HepG2 (cell line): ENCODE results near the gene SOST.

ENCODE experiments used
- AKAP8 ChIP-seq: sonication (generic); formaldehyde crosslinking; IDR thresholded peaks from 2 replicates; pipeline ENCODE4 v1.5.1; 2020; ENCODE audit warnings: mild to moderate bottlenecking, missing genetic modification reagents
- DNMT1 ChIP-seq: sonication (generic); formaldehyde crosslinking; IDR thresholded peaks from 2 replicates; pipeline ENCODE4 v1.5.1; 2020; ENCODE audit warnings: mild to moderate bottlenecking, missing genetic modification reagents
- GABPA ChIP-seq, 2 experiments: IDR thresholded peaks; 2 replicates each; pipeline ENCODE4 v1.6.1; 2011 to 2016; ENCODE audit warnings: low read depth in 2 of 2, low read length in 1 of 2, missing biosample characterization in 1 of 2, missing genetic modification characterization in 1 of 2
- GPN1 ChIP-seq: sonication (generic); formaldehyde crosslinking; IDR thresholded peaks from 2 replicates; pipeline ENCODE4 v1.5.1; 2020; ENCODE audit warnings: missing genetic modification reagents, borderline replicate concordance
- IRF2 ChIP-seq: IDR thresholded peaks from 2 replicates; pipeline ENCODE4 v1.6.1; 2018; ENCODE audit warnings: missing genetic modification reagents, missing compliant biosample characterization
- POLR2AphosphoS5 ChIP-seq: IDR thresholded peaks from 2 replicates; pipeline ENCODE4 v1.6.1; 2012; ENCODE audit warnings: low read depth, low read length
- ZSCAN12 ChIP-seq: sonication (generic); formaldehyde crosslinking; IDR thresholded peaks from 2 replicates; pipeline ENCODE4 v1.9.0; 2021; ENCODE audit warnings: mild to moderate bottlenecking, missing genetic modification reagents

- no peak for TF ChIP-seq AKAP8 (CRISPR knock-in tag)
- no peak for TF ChIP-seq IRF2 (CRISPR knock-in tag)
- TF ChIP-seq GABPA (IDR thresholded peaks at IDR 0.05; ENCODE audit: low read depth, low read length): no peak
- no peak for TF ChIP-seq GABPA (CRISPR knock-in tag; IDR thresholded peaks at IDR 0.05; ENCODE audit: low read depth)
- no peak for TF ChIP-seq GPN1 (CRISPR knock-in tag)
- no peak for TF ChIP-seq POLR2AphosphoS5
- no peak for TF ChIP-seq DNMT1 (CRISPR knock-in tag)
- TF ChIP-seq ZSCAN12: no peak
Observed at GRCh38 chr17:43728081-43728480, 30.5 kb downstream of the SOST start.
